ENCODE data around the gene SLC51B.
A peak's percentile ranks its signal among the peaks of the same experiment; 100 is the strongest.
"Not testable (repeated sequence)": the region's sequence is repeated elsewhere in the genome, so short reads cannot be mapped to it uniquely, and the experiment has no call there.

The SLC51B gene

GRCh38 chr15:65044724-65045481, at the start of gene SLC51B:
TSS of gene SLC51B (plus strand) at chr15:65045387. CDS start at chr15:65050005, 4,618 bp downstream.
- DNase-seq (ENCODE audit: low read depth) = no peak
- H3K4me3 ChIP-seq (ENCODE audit: control insufficient read depth, low read depth, low read length) = no peak within 1 kb of the TSS

GRCh38 chr15:64997066-64997465, 48.1 kb upstream of the SLC51B start:
- TF ChIP-seq CTCF (IDR thresholded peaks at IDR 0.05; ENCODE audit: control insufficient read depth, insufficient read depth, low read depth, low read length, missing control alignments) = no peak
- no peak overlapping the region for H3K4me3 ChIP-seq (ENCODE audit: control insufficient read depth, low read depth, low read length)
- no peak for DNase-seq (ENCODE audit: low read depth)

More at GRCh38 chr15:65044724-65045481, at the start of gene SLC51B:
- TF ChIP-seq CTCF (IDR thresholded peaks at IDR 0.05; ENCODE audit: control insufficient read depth, insufficient read depth, low read depth, low read length, missing control alignments) = no peak

GRCh38 chr15:64997745-64998375, 47.3 kb upstream of the SLC51B start:
- DNase-seq (ENCODE audit: low read depth) = no peak
- TF ChIP-seq CTCF (IDR thresholded peaks at IDR 0.05; ENCODE audit: control insufficient read depth, insufficient read depth, low read depth, low read length, missing control alignments) = no peak
- H3K4me3 ChIP-seq (ENCODE audit: control insufficient read depth, low read depth, low read length) = no peak overlapping the region

- TF ChIP-seq CTCF (IDR thresholded peaks at IDR 0.05; ENCODE audit: control insufficient read depth, insufficient read depth, low read depth, low read length, missing control alignments) = no peak
- H3K4me3 ChIP-seq (ENCODE audit: control insufficient read depth, low read depth, low read length) = no peak overlapping the region
- no peak for DNase-seq (ENCODE audit: low read depth)
Measured at GRCh38 chr15:65004993-65005392, 40.2 kb upstream of the SLC51B start.

- no peak overlapping the region for H3K4me3 ChIP-seq (ENCODE audit: control insufficient read depth, low read depth, low read length)
- DNase-seq (ENCODE audit: low read depth) = no peak
- TF ChIP-seq CTCF (IDR thresholded peaks at IDR 0.05; ENCODE audit: control insufficient read depth, insufficient read depth, low read depth, low read length, missing control alignments) = no peak
Measured at GRCh38 chr15:65006876-65007275, 38.3 kb upstream of the SLC51B start.

GRCh38 chr15:65008983-65009382, 36.2 kb upstream of the SLC51B start:
- peak; percentile 25 for TF ChIP-seq CTCF (IDR thresholded peaks at IDR 0.05; ENCODE audit: control insufficient read depth, insufficient read depth, low read depth, low read length, missing control alignments)
- no peak overlapping the region for H3K4me3 ChIP-seq (ENCODE audit: control insufficient read depth, low read depth, low read length)
- DNase-seq (ENCODE audit: low read depth) = no peak

GRCh38 chr15:65011198-65011597, 34.0 kb upstream of the SLC51B start:
- not testable (repeated sequence) for DNase-seq (ENCODE audit: low read depth); H3K4me3 ChIP-seq (ENCODE audit: control insufficient read depth, low read depth, low read length)
